Spleen (tissue), 11 donors: ENCODE data around the gene DOCK4. TPM values are rescaled to one million over a fixed set of nuclear protein-coding genes. Genes with fewer than 3 reads are reported as not detected.

ENCODE experiments used
- DNase-seq: peaks from one replicate; pipeline ENCODE4 v3.0.0-alpha.2; 2020
- H3K27ac ChIP-seq, 8 donors: fragments of 200-600 bp; sonication (generic) in 7 of 8; 1 replicate in 4 of 8; 2 replicates in 4 of 8; pipeline versions ENCODE4 v1.5.0 to v1.8.0; 2016 to 2021; ENCODE audit warnings: inconsistent platforms in 4 of 8, mild to moderate bottlenecking in 4 of 8, moderate library complexity in 1 of 8
- H3K27me3 ChIP-seq, 7 donors: fragments of 200-600 bp; sonication (generic) in 6 of 7; replicated peaks in 1 of 7; 1 replicate in 4 of 7; 2 replicates in 3 of 7; pipeline versions ENCODE4 v1.5.0 to v1.8.0; 2016 to 2021; ENCODE audit warnings: inconsistent platforms in 3 of 7, mild to moderate bottlenecking in 1 of 7
- H3K36me3 ChIP-seq, 6 donors: fragments of 200-600 bp; sonication (generic) in 5 of 6; 1 replicate in 4 of 6; 2 replicates in 2 of 6; pipeline versions ENCODE4 v1.5.0 to v1.8.0; 2016 to 2021; ENCODE audit warnings: inconsistent platforms in 2 of 6
- H3K4me1 ChIP-seq, 6 donors: fragments of 200-600 bp; sonication (generic) in 5 of 6; 1 replicate in 3 of 6; 2 replicates in 3 of 6; pipeline versions ENCODE4 v1.5.0 to v1.8.0; 2016 to 2021; ENCODE audit warnings: inconsistent platforms in 3 of 6
- H3K4me3 ChIP-seq, 8 donors: fragments of 200-600 bp; sonication (generic) in 7 of 8; 1 replicate in 4 of 8; 2 replicates in 4 of 8; pipeline versions ENCODE4 v1.5.0 to v1.8.0; 2016 to 2021; ENCODE audit warnings: inconsistent platforms in 4 of 8, mild to moderate bottlenecking in 4 of 8, moderate library complexity in 2 of 8
- H3K9me3 ChIP-seq, 8 donors: fragments of 200-600 bp; sonication (generic) in 7 of 8; 1 replicate in 4 of 8; 2 replicates in 4 of 8; pipeline versions ENCODE4 v1.5.0 to v1.8.0; 2016 to 2021; ENCODE audit warnings: inconsistent platforms in 4 of 8
- POLR2A ChIP-seq, 3 donors: fragments of 450-650 bp; IDR thresholded peaks; one replicate each; pipeline ENCODE4 v1.5.1; 2017; ENCODE audit warnings: antibody characterized with exemption in 3 of 3, mild to moderate bottlenecking in 1 of 3
- POLR2AphosphoS5 ChIP-seq, 3 donors: sonication (generic); formaldehyde crosslinking; IDR thresholded peaks; one replicate each; pipeline ENCODE4 v1.5.1; 2017; ENCODE audit warnings: antibody characterized with exemption in 3 of 3
- WGBS, 5 donors: extraction: QIAGEN DNeasy Blood & Tissue Kit in 3 of 5; methylation state at CpG; one replicate each; pipeline versions ENCODE4 v1.1.5 to v1.1.7; 2013 to 2018; 5-methylcytosine and 5-hydroxymethylcytosine counted together
- intact Hi-C: fragments of 100-400 bp; cut with DNase I; formaldehyde crosslinking; loops from one replicate; pipeline ENCODE4 v1.15.0; 2023; ENCODE audit warnings: low total_unique reads
- polyA plus RNA-seq, 3 donors: library from polyadenylated mRNA; stranded (reverse); fragments of 200-250 nt; gene quantifications; one replicate each; pipeline ENCODE4 v1.2.1, GENCODE V29; 2013
- total RNA-seq, 7 donors: library from RNA; depleted of rRNA in 3 of 7; stranded (reverse); fragments of >200 nt in 3 of 7; fragmentation: NEBNext Ultra II Directional in 4 of 7; extraction: Animal tissue kit (Norgen Biotek cat#: 25700) in 4 of 7; gene quantifications; one replicate each; pipeline versions ENCODE4 v1.1.0 to v1.2.1, GENCODE V29; 2016 to 2021
- TF ChIP-seq, protein P1 (sequence below), 11 experiments: fragments of 200-600 bp in 7 of 11; fragments of 450-650 bp in 4 of 11; sonication (generic) in 4 of 11; IDR thresholded peaks in 8 of 11; conservative IDR thresholded peaks in 3 of 11; 1 replicate in 7 of 11; 2 replicates in 4 of 11; pipeline versions ENCODE4 v1.4.0 to v1.8.0; 2016 to 2021; ENCODE audit warnings: antibody characterized with exemption in 11 of 11, inconsistent platforms in 4 of 11, mild to moderate bottlenecking in 1 of 11
- donor health status: healthy with polysubstance abuse.
- donor health status: DM: no; HTN: no; CAD: no; lungs with moderate emphysema.
- donor health status: DM: no; HTN: no; CAD: no.
- donor health status: Bipolar disorder and iron deficiency.
- donor health status: healthy.
- donor health status: DM: no; HTN: no; CAD: no.
- donor health status: DM: yes; HTN: yes; CAD: no.

DOCK4 gene
- total and polyA plus RNA-seq, 10 donors = 1.4 to 26.9 (median 14.2) TPM

DNA sequence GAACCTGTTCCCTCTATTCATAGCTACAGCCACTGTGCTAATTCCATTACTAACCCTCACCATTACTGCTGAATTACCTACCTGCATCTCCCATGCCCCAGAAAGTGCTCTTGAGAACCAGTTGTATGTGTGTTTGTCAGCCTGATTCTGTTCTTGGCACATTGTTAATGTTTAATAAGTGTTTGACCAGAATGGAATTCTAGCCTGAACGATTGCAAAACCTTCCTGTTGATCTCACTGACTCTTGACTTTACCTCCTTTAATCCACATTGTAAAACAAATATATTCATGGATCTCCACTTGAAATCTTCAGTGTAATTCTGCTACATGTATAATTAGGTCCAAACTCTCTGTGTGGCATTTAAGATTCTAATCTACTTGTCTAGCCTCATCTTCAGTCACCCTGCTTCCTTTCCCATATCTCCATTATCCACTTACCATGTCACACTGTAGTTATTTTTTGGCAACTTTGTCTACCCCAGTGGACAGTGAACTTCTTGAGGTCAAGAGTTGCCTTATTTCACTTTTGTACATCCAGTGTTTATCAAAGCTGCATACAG lies 5.2 kb upstream of the DOCK4 start:
- no peak for TF ChIP-seq POLR2A (IDR thresholded peaks at IDR 0.05)
- TF ChIP-seq, protein P1, sequence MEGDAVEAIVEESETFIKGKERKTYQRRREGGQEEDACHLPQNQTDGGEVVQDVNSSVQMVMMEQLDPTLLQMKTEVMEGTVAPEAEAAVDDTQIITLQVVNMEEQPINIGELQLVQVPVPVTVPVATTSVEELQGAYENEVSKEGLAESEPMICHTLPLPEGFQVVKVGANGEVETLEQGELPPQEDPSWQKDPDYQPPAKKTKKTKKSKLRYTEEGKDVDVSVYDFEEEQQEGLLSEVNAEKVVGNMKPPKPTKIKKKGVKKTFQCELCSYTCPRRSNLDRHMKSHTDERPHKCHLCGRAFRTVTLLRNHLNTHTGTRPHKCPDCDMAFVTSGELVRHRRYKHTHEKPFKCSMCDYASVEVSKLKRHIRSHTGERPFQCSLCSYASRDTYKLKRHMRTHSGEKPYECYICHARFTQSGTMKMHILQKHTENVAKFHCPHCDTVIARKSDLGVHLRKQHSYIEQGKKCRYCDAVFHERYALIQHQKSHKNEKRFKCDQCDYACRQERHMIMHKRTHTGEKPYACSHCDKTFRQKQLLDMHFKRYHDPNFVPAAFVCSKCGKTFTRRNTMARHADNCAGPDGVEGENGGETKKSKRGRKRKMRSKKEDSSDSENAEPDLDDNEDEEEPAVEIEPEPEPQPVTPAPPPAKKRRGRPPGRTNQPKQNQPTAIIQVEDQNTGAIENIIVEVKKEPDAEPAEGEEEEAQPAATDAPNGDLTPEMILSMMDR (IDR thresholded peaks at IDR 0.05 in 8 of 11, conservative IDR thresholded peaks at IDR 0.05 in 3 of 11) = no peak
- TF ChIP-seq POLR2AphosphoS5 (IDR thresholded peaks at IDR 0.05) = no peak
- DNase-seq = no peak
- H3K27ac ChIP-seq = no peak overlapping the region
- 58 to 86% (median 76%) methylated on average over 1 of the region's 1 CpG for WGBS, 5 donors
- H3K4me3 ChIP-seq = no peak overlapping the region
- H3K27me3 ChIP-seq = no peaks in the 10 kb centered on the region
- H3K36me3 ChIP-seq = no peaks in the 10 kb centered on the region
- intact Hi-C loops = no loop called here
- H3K9me3 ChIP-seq = no peaks in the 10 kb centered on the region
- peaks cover 10 to 49% (median 14%) of the 10 kb centered on the region in 6 donors for H3K4me1 ChIP-seq

GRCh38 chr7:112207765-112208164 lies 1.6 kb upstream of the DOCK4 start:
- Histone ChIP-seq H3K4me3 (peak overlapping the region in 4 of 8 donors; percentile 86 to 94 (median 90)), H3K36me3 (no peaks in the 10 kb centered on the region), H3K4me1 (peaks cover 13 to 68% (median 36%) of the 10 kb centered on the region in 6 donors), H3K27ac (no peak overlapping the region), H3K9me3 (no peaks in the 10 kb centered on the region), H3K27me3 (peaks cover 0 to 28% (median 5%) of the 10 kb centered on the region in 7 donors)
- no peak for DNase-seq
- intact Hi-C loops = no loop called here
- 93 to 97% (median 95%) methylated on average over 6 of the region's 6 CpGs for WGBS, 5 donors
- TF ChIP-seq POLR2AphosphoS5 (IDR thresholded peaks at IDR 0.05) (no peak), POLR2A (IDR thresholded peaks at IDR 0.05) (no peak)
- TF ChIP-seq, protein P1 (IDR thresholded peaks at IDR 0.05 in 8 of 11, conservative IDR thresholded peaks at IDR 0.05 in 3 of 11) = no peak

DNA sequence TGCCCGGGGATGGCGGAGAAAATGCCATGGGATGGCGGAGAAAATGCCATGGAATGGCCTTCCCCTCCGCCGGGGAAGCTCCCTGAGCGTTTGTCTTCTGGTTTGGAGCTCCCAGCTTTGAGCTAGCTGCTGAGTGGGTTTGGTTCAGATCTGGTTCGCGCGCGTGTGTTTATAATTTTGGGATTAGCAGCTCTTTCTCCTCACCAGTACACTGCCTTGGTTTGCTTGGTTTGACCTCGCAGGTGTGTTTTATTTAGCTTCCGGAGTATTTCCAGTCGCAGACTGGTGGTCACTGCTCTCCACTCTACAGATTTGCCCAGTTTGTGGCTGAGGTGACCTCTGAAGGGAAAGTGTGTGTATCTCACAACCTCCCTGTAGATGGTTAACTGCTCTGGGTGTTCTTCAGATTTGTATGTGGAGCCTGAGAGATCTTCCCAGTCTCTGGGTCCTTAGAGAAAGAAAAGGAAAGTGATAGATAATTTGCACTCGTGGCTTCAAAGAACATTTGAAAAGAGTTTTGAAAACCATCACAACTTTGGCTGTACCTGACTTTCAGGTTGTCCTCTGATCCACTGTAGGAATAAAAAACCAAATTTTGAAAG lies 893 bp upstream of the DOCK4 start:
- H3K4me3 ChIP-seq = peak overlapping the region; percentile 56 to 96 (median 91)
- 0 to 2% (median 1%) methylated on average over 14 of the region's 14 CpGs for WGBS, 5 donors
- TF ChIP-seq POLR2AphosphoS5 (IDR thresholded peaks at IDR 0.05) (no peak), POLR2A (IDR thresholded peaks at IDR 0.05) (no peak)
- TF ChIP-seq, protein P1 (IDR thresholded peaks at IDR 0.05 in 8 of 11, conservative IDR thresholded peaks at IDR 0.05 in 3 of 11) = no peak
- H3K27ac ChIP-seq = peak overlapping the region; percentile 52 to 92 (median 82)
- H3K27me3 ChIP-seq = peaks cover 0 to 34% (median 5%) of the 10 kb centered on the region in 7 donors
- intact Hi-C loops = no loop called here
- H3K4me1 ChIP-seq = peaks cover 13 to 67% (median 38%) of the 10 kb centered on the region in 6 donors
- DNase-seq = no peak
- H3K9me3 ChIP-seq = no peaks in the 10 kb centered on the region
- no peaks in the 10 kb centered on the region for H3K36me3 ChIP-seq
